ENCODE measurements around the gene AKAP6.

AKAP6 gene, protein sequence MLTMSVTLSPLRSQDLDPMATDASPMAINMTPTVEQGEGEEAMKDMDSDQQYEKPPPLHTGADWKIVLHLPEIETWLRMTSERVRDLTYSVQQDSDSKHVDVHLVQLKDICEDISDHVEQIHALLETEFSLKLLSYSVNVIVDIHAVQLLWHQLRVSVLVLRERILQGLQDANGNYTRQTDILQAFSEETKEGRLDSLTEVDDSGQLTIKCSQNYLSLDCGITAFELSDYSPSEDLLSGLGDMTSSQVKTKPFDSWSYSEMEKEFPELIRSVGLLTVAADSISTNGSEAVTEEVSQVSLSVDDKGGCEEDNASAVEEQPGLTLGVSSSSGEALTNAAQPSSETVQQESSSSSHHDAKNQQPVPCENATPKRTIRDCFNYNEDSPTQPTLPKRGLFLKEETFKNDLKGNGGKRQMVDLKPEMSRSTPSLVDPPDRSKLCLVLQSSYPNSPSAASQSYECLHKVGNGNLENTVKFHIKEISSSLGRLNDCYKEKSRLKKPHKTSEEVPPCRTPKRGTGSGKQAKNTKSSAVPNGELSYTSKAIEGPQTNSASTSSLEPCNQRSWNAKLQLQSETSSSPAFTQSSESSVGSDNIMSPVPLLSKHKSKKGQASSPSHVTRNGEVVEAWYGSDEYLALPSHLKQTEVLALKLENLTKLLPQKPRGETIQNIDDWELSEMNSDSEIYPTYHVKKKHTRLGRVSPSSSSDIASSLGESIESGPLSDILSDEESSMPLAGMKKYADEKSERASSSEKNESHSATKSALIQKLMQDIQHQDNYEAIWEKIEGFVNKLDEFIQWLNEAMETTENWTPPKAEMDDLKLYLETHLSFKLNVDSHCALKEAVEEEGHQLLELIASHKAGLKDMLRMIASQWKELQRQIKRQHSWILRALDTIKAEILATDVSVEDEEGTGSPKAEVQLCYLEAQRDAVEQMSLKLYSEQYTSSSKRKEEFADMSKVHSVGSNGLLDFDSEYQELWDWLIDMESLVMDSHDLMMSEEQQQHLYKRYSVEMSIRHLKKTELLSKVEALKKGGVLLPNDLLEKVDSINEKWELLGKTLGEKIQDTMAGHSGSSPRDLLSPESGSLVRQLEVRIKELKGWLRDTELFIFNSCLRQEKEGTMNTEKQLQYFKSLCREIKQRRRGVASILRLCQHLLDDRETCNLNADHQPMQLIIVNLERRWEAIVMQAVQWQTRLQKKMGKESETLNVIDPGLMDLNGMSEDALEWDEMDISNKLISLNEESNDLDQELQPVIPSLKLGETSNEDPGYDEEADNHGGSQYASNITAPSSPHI (N-terminal part only)

DNA sequence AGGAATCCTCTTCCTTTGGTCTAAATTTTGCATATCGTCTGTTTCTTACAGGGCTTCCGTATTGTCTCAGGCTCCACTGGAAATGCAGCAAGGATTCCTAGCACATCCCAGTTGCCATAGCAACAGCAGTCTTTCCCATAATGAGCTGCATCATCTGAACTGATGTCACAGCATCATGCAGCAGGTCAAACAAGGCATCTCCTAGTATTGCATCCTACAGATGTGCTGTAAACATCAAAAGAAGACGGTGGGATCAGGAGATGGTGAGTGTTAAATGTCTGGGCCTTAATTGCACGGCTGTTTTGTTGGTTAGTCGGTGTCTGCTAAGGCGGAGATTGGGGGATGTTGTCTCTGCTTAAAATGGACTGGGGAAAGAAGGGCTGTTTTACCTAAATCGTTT, at the start of gene AKAP6:
Gene AKAP6, plus strand, starts transcription at position 153 of the 400 bp plus-strand sequence. CDS start 104,196 bp downstream, outside the sequence.
- no peak for DNase-seq

DNA sequence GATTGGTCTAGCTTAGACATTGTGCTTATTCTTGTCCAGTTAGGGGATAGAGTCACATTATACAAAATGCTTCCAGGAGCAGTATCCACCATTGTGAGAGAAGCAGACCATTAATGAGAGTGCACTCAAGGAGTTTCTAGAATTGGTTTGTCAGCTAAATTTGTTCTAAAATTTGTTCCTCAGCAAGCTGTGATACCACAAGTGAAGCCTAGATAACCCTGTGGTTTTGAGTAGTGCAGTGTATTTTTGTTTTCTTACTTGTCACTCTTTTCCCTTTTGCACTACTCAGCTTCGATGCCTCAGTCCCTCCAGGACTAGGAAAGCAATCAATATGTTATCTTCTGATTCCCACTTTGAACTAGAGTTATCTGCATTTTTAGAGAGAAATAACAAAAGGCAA, 42.5 kb upstream of the AKAP6 start:
- no peak for DNase-seq

DNA sequence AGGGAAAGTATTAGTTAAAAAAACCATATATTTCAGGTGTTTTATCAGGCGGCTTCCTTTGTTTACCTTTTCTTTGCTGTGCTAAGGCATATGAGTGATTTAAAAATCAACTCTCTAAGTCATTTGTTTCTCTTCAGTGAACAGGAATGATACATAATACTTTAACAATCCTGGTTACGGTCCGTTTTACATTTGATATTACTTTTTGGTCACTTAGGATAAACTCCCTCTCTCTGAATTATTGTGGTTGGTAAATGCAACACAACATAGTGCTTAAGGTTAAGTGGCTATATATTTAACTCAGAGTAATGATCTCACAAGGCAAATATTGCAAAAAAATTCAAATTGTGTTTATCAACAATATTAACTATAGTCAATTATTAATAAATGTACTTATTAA, 32.7 kb upstream of the AKAP6 start:
- no peak for DNase-seq

DNA sequence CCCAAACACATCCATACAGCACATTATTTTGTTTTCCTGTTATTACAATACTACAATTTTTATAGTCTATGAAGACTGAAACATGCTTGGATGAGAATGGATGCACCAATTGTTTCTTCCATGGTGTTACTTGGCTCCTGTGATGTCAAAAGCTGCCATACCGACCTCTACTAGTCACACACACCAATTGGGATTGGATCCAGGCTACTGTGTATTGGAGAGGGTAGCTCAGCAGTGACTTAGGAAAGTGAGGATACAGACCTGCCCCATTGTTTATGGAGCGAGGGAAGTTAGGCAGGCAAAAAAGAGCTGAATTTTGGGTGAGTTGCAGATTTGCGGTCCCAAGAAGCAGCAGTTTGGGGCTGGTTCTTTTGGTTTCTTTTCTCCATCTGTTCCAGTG, 30.8 kb upstream of the AKAP6 start:
- no peak for DNase-seq

DNA sequence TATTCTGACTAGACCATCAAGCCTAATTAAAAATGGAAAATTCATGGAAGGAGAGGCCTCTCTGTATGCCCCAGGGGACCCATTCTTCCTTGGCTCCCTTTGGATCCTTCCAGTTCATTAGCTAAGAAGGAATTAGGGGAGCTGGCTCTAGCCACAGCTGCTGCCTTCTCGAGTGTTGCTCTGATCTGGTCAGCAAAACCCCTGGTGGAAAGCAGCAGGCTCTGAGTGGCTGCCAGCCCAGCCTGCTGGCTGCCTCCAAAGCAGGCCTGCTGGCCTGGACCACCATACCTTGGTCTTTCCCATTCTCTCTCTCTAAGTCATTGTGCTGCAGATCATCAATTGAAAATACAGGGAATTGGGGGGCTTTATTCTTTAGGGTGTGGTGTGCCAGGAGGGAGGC, 29.0 kb upstream of the AKAP6 start:
- DNase-seq = no peak

DNA sequence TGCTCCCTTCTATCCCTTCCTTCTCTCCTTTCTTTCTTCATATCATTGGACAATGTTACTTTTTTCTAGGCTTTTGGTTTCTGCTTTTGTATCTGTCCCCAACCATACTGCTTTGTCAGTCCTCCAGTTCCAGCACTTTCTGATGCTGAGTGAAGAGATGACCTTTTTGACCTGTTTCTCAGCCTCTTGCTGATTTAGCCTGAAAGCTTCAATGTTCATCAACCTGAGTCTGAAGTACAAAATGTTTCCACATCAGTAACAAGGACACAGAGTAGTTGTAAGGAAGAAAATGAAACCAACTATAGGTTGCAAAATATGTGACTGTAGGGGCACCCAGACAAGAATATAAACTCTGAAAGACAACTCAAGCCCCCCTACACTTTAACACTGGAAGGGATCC, 25.2 kb upstream of the AKAP6 start:
- no peak for DNase-seq

DNA sequence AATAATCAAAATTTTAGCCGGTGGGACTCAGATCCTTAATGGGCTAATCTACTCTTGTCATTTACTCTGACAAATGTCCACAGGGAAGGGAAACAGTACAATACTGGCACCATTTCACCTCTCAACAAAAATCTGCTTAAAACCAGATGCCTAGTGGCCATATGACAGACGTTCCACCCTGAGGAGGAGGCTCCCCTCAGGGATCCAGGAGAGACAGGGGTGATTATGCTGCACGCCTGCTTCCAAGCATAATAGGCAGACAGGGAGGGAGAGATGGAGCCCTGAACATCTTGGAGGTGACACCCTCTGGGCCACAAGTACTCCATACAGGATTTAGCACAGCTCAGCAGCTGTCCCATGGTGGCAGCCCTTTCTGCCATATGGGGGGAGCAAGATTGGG, 24.8 kb upstream of the AKAP6 start:
- DNase-seq = no peak

DNA sequence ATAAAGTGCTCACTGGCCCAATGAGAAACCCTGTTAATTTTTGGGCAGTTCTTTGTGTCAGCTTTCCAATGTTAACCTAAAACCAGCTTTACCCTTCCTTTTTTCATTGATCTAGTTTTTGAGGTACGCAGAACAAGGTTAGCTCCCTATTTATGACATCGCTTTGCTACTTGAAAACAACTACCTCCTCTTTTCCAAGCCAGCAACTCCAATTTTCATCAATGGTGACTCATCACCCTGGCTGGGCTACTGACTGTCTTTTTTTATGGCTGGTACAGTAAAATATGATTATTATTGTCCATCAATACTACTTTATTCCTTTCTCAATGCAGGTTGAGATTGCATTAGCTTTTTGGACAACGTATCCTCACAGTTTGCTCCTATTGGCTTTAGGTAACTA, 22.5 kb upstream of the AKAP6 start:
- no peak for DNase-seq

DNA sequence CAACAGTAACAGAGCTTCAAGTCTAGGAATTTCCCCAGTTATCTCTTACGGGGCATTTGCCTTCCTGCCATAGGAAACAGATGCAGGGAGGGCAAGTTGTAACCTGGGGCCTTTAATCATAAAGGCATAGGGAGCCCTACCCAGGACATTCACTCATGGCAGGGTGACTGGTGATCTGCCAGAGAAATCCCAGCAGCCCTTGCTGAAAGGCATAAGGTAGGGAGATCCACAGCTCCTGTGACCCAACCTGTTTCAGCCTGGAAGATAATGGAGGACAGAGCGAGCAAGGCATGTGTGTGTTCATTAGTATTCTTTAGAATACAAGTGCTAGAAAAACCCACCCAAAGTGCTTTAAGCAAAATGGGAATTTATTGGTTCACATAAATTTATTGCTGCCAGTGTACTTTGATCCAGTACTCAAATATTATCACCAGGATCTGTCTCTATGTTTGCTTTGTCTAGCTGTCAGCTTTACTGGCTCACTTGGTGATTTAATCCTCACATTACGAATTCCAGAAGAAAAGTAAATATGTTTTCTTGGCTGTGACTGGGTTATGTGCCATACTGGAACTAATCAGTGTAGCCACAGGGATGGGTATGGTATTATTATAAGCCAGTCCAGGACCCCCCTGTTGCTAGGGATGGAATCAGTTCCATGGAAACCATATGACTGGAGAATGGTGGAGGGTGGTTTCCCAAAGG, 21.1 kb upstream of the AKAP6 start:
- DNase-seq = no peak

DNA sequence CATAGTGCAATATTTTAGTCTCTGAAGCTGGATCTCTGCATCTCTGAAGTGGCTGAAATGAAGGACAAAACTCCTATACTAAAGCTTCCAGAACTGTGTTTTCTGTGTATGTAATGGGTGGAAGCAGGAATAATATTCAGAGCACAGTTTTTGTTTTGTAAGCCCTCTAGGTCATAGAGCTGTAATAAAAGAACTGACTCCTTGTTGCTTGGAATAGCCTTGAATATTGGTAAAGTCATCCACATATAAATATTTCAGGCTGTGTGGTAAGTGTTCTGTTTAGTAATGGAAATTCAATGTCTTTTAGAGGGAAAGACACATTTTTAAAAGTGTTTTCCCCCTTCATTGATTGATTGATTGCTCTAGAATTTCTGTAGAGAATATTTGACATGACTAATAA, 18.2 kb upstream of the AKAP6 start:
- no peak for DNase-seq

DNA sequence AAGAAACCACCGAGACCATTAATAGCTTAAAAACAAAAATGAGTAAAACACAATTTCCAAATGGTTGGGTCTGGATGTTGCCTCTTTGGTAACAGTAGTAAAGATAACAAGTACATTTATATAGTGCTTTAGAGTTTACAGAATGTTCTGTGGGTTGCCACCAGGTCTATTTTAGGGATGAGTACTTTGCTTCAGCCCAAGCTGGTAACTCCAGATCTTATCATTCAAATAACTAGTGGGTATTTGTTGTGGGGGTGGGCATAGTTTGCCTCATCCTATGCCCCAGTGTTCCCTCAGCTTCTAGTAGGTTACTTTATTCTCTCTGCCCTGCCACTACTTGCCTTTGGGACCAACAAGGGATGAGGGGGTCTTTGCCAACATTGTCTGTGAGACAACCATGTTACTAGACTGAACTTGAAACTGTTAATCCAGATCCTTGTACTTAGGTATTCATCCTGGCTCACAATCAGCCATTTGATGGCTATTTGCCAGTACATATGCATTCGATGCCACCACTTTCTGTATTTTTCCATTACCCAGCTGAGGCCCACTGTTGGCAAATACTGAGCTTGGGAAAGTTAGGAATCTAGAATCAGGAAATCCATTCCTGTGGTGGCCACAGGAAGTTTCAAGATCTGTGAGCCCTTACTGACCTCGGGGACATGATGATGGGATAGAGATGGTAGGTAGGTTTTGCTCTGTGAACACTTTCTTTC, 17.6 kb upstream of the AKAP6 start:
- no peak for DNase-seq

DNA sequence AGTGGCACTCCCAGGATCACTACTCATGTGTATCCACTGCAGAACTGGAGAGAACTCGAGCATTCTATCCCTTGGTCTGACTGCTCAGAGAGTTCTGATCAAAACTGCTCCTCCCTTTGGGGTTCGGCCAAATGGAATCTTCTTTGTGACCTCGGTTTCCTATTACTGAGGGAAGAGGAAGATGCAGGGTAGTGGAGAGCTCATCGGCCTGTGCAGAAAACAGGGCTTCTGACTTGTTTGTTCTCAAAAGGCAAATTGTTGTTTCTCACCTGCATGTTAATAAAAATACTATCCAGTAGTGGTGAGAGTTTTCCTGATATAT, 17.1 kb upstream of the AKAP6 start:
- no peak for DNase-seq

DNA sequence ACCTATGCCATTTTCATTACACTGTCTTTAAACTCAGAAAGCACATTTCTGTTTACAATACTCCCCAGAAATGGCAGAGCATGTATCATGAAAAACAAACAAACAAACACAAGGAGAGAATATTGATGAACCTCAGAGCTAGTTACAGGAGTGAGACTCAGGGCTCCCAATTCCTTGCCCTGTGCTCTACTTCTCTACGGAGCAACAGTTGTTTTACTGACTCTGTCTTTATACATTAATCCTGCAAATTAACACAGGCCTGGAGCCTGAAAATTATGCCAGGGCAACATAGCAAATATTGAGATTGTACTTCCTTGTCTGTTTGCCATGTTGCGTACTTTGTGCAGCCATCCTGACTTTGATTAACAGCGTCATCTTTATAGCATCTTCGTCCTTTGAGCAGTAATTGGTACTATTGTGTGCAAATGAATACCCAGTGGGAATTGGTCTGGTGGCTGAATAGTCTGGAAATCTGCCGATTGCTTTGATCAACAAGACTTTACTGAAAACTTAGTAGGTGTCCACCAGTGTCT, 15.2 kb upstream of the AKAP6 start:
- DNase-seq = no peak

DNA sequence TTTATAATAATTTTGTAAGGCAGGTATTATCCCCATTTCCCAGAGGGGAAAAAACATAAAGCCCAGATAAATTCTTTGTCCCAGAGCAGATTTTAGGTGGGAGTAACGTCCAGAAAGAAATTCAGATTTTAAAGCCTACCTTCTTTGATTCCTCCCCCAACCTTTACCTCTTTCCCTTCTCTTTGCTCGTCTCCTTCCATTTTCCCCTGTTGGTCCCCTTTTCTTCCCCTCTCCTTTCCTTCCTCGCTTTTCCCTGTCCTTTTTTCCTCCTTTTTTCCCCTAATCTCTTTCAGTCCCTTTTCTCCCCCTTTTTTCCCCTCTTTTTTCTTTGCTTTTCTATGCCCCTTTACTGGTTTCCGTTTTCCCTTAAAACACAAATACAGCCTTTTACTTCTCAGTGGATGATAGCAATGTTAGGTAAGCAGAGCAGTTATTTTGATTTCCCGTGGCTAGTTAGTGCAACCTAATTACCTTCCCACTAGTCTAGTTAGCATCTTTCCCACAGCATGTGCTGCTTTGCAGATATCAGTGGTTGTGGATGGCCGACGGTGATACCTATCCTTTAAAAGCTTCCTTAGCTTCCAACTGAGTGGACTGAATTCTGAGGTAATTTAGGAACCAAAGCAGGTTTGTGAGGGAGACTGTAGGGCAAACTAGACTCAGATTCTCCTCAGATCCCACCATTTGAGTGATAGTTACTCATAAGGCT, 10.9 kb upstream of the AKAP6 start:
- no peak for DNase-seq

DNA sequence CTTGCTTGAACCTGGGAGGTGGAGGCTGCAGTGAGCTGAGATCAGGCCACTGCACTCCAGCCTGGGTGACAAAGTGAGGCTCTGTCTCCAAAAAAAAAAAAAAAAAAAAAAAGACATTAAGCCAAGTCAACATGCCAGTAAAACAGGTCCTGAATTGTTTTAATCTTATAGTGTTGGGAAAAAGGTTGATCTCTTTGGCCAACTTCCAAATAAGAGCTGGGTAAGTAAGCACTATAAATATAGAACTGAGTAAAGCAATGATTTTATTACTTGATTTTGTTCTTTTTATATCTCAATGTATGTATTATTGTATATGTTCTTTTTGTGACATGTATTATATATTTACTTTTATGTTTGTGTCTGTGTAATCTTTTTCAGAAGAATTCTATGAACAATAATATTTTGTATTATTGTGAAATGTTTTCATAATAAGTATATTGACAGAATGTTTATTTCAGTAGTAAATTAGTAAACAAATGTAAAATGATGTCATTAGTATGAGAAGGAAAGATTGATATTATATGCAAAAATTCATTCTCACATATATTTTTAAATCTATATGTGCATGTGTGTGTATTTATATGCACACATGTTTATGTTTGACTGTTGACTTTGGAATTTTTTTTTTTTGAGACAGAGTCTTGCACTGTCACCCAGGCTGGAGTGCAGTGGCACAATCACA, 9.6 kb upstream of the AKAP6 start:
- no peak for DNase-seq

DNA sequence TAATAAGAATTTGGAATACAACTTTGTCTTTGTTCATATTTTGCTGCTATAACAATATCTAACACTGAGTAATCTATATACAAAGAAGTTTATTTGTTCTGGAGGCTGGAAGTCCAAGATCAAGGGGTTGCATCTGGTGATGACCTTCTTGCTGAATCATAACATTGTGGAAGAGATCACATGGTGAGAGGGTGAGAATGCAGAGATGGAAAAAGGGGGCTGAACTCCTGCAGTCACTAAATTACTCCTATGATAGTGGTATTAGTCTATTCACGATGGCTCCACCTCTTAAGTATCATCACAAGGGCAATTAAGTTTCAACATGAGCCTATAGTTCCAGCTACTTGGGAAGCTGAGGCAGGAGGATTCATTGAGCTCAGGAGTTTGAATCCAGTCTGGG, 4.5 kb upstream of the AKAP6 start:
- DNase-seq = no peak

DNA sequence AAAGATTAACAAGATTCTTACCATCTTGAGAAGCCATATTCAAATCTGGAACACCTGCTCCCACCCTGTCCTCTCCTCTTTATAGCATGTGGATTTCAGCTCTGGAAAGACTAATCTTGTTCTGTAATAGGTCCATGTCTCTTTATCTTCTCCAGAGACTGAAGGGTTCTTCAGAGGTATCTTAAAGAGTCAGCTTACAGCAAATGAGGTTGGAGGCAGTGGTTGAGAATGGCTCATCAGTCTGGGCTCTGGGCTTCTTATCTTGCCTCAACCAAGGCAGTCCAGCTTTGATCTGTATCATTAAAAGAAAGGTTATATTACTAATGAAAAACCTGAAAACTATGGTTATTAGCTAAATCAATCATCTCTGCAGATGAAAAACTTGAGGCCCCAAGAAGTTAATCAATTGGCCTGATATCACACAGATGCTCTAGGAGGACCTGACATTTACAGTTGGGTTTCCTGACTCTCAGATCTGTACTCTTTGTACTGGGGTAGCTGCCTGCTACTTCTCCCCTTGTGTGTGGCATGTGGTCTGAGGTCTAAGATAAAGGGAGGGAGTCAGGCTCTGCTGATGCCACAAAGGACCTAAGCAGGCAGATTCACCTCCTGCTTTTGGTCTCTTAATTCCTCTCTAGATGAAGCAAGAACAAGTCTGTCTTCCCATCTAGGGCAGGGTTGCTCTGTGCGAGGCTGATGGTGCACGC, 1.7 kb upstream of the AKAP6 start:
- no peak for DNase-seq

DNA sequence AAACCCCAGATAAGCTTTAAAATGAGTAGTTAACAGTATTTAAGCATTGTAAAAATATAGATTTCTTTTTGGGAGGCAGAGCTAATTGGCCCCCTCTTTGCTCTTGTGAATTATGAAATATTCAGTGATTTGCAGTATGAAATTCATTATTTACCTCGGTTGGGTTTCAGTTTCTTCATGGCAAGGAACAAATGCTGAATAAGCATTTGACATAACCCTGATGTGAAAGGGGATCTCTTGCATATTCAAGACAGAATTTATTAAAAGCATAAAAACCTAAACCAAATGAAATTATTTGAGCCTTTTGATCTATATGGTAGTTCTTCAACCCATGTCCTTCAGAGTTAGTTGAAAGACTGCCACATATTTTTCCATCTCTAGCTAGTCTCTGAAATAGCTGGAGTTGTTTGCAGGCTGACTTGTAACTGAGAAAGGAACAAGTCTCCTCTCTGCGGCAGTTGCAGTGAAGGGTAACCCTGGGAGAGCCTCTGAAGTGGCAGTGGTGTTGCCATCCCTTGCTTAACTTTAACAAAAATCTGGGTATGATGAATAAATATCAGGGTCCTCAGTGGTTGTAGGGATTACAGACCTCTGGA, 690 bp downstream of the AKAP6 start:
- no peak for DNase-seq

DNA sequence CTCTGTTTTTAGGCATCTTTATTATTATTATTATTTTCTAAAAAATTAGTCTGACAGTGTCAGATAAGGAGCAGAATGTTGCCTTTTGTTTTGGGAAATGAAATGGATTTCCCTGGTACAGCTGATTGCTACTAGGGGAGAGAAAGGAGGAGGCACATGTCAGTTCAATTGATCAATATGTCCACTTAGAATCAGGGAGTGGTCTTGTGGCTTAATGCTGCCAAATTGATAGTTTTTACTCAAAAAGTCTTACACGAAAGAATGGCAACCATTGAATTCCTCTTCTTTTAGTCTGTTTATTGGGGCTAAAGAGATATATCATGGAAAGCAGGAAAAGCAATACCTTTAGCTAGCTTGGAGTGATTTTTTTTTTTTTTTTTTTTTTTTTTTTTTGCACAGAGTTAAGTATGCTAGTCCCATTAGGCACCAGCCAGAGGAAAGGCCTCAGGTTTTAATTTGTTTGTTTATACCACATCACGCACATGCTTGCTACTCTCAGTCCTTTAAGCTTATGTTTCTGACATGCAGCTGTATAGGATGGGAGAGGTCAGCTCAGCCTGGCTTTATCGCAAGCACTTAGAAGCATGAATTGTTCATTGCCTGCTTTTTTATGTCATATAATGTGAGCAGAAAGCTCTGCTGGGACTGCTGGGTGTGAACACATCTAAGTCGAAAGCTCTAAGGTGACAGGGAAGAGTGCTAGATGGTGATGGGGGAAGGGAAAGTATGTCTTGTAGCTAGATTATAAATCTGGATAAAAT, 1.4 kb downstream of the AKAP6 start:
- DNase-seq = no peak

Measured in activated naive CD4-positive, alpha-beta T cell treated with Interleukin-2 at 50 U/mL for 16 hours (primary cell).